PC-9 (cell line): ENCODE data around the gene HOXB6. TPM values are rescaled to one million over a fixed set of nuclear protein-coding genes. Genes with fewer than 3 reads are reported as not detected.

Experiments
- BruUV-seq: library from RNA; stranded (reverse); fragments of 400-500 nt; replicated peaks from 2 replicates; lab custom pipeline; 2021; lab: Mats Ljungman, UMichigan
- CTCF ChIA-PET: fragments of 300-600 bp; sonication (Branson Sonifier 250); formaldehyde crosslinking; loops from one replicate; lab custom pipeline; 2022; ENCODE audit warnings: antibody characterized with exemption; lab: Charles Lee
- POLR2A ChIA-PET: fragments of 300-600 bp; sonication (Branson Sonifier 250); formaldehyde crosslinking; loops from one replicate; lab custom pipeline; 2022; ENCODE audit warnings: antibody characterized with exemption; ENCODE audit not compliant: unreplicated experiment; lab: Charles Lee
- DNase-seq, 2 experiments: peaks; one replicate each; pipeline versions ENCODE4 v3.0.0 to v3.0.0-alpha.2; 2015 to 2022; ENCODE audit warnings: mixed read lengths in 1 of 2
- H2AFZ ChIP-seq: fragments of 200-600 bp; sonication (generic); 2 replicates; pipeline ENCODE4 v1.8.1; 2017; ENCODE audit warnings: antibody characterized with exemption
- H3F3A ChIP-seq: fragments of 200-600 bp; sonication (generic); 2 replicates; pipeline ENCODE4 v1.8.1; 2017; ENCODE audit warnings: antibody characterized with exemption, mild to moderate bottlenecking, low read depth; ENCODE audit not compliant: insufficient read depth
- H3K27ac ChIP-seq: fragments of 200-600 bp; sonication (generic); 2 replicates; pipeline ENCODE4 v1.6.1; 2016; ENCODE audit warnings: mixed run types
- H3K27me3 ChIP-seq: fragments of 200-600 bp; sonication (generic); 2 replicates; pipeline ENCODE4 v1.6.1; 2016; ENCODE audit warnings: low read depth, mixed run types; ENCODE audit not compliant: insufficient read depth
- H3K36me3 ChIP-seq: fragments of 200-600 bp; sonication (generic); 2 replicates; pipeline ENCODE4 v1.6.1; 2016; ENCODE audit warnings: low read depth, mixed run types
- H3K4me1 ChIP-seq: fragments of 200-600 bp; sonication (generic); replicated peaks from 2 replicates; pipeline ENCODE4 v1.6.1; 2016; ENCODE audit warnings: mixed run types; ENCODE audit not compliant: insufficient read depth
- H3K4me2 ChIP-seq: fragments of 200-600 bp; sonication (generic); 2 replicates; pipeline ENCODE4 v1.6.1; 2017; ENCODE audit warnings: mixed run types
- H3K4me3 ChIP-seq: fragments of 200-600 bp; sonication (generic); 2 replicates; pipeline ENCODE4 v1.6.1; 2016; ENCODE audit warnings: mixed run types
- H3K79me2 ChIP-seq: fragments of 200-600 bp; sonication (generic); 2 replicates; pipeline ENCODE4 v1.6.1; 2017; ENCODE audit warnings: low read depth, mixed run types
- H3K9me2 ChIP-seq: fragments of 200-600 bp; sonication (generic); 2 replicates; pipeline ENCODE4 v1.8.1; 2017; ENCODE audit warnings: mild to moderate bottlenecking; ENCODE audit not compliant: insufficient read depth
- H3K9me3 ChIP-seq: fragments of 200-600 bp; sonication (generic); 2 replicates; pipeline ENCODE4 v1.8.1; 2016; ENCODE audit warnings: low read depth; ENCODE audit not compliant: insufficient read depth
- H4K20me1 ChIP-seq: fragments of 200-600 bp; sonication (generic); 2 replicates; pipeline ENCODE4 v1.8.1; 2017; ENCODE audit not compliant: insufficient read depth
- CTCF ChIP-seq: fragments of 200-600 bp; sonication (generic); conservative IDR thresholded peaks from 2 replicates; pipeline ENCODE4 v1.6.1; 2017; ENCODE audit warnings: mixed run types, antibody characterized with exemption, mild to moderate bottlenecking, moderate library complexity
- EZH2 ChIP-seq: fragments of 200-600 bp; sonication (generic); IDR thresholded peaks from 2 replicates; pipeline ENCODE4 v1.8.0; 2017; ENCODE audit warnings: antibody characterized with exemption, low read depth
- intact Hi-C: fragments of 100-400 bp; cut with micrococcal nuclease; formaldehyde crosslinking; loops from one replicate; pipeline ENCODE4 v1.10.0; 2022; ENCODE audit not compliant: unreplicated experiment
- total RNA-seq: library from RNA; stranded (reverse); gene quantifications from 2 replicates; pipeline ENCODE4 v1.2.3, GENCODE V29; 2021

HOXB6 gene
- total RNA-seq, 1 experiment from 2014 or later = 30.7 TPM

- TF ChIP-seq EZH2 (no peak), CTCF (no peak)
- intact Hi-C loops = no loop called here
- Histone ChIP-seq H3K9me3 (no peaks in the 10 kb centered on the region), H3K4me3 (peak overlapping the region; percentile 70; the same call in 1 of the 2 replicates), H3K27me3 (peaks cover 10% of the 10 kb centered on the region; the same call in 1 of the 2 replicates), H3K4me2 (peak overlapping the region; percentile 96), H3K9me2 (no peaks in the 10 kb centered on the region), H3F3A (peaks cover 13% of the 10 kb centered on the region; the same call in 1 of the 2 replicates), H3K4me1 (peaks cover 3% of the 10 kb centered on the region; the same call in 1 of the 2 replicates), H3K27ac (no peak overlapping the region), H2AFZ (no peak overlapping the region), H4K20me1 (no peaks in the 10 kb centered on the region; the same call in 1 of the 2 replicates), H3K79me2 (no peaks in the 10 kb centered on the region), H3K36me3 (no peaks in the 10 kb centered on the region)
- BruUV-seq = no TSS peak
- CTCF ChIA-PET = no interaction called here
- no peak for DNase-seq
- POLR2A ChIA-PET = no interaction called here
These were observed 19.3 kb upstream of the HOXB6 start for GRCh38 chr17:48624118-48624517.

- Histone ChIP-seq H3K9me3 (no peaks in the 10 kb centered on the region), H4K20me1 (no peaks in the 10 kb centered on the region; the same call in 1 of the 2 replicates), H3K4me1 (peaks cover 8% of the 10 kb centered on the region; the same call in 1 of the 2 replicates), H3K27ac (no peak overlapping the region), H3F3A (peaks cover 13% of the 10 kb centered on the region; the same call in 1 of the 2 replicates), H3K4me2 (no peak overlapping the region), H3K27me3 (peaks cover 5% of the 10 kb centered on the region; the same call in 1 of the 2 replicates), H3K9me2 (no peaks in the 10 kb centered on the region), H3K79me2 (no peaks in the 10 kb centered on the region), H3K4me3 (no peak overlapping the region), H3K36me3 (no peaks in the 10 kb centered on the region), H2AFZ (no peak overlapping the region)
- DNase-seq = no peak
- ChIA-PET CTCF (interaction anchor here (0.6 kb wide), 1 partner anchor 33 kb away, joined by 3 read pairs; no protein-coding TSS in a partner anchor), POLR2A (no interaction called here)
- TF ChIP-seq CTCF (no peak), EZH2 (no peak)
- intact Hi-C loops = no loop called here
- no TSS peak for BruUV-seq
These were observed 18.8 kb upstream of the HOXB6 start for GRCh38 chr17:48623583-48623982.

GRCh38 chr17:48622857-48623256 is 18.1 kb upstream of the HOXB6 start:
- peaks cover 13% of the 10 kb centered on the region; the same call in 1 of the 2 replicates for H3F3A ChIP-seq
- no peak overlapping the region for H3K4me3 ChIP-seq
- H4K20me1 ChIP-seq = no peaks in the 10 kb centered on the region; the same call in 1 of the 2 replicates
- ChIA-PET POLR2A (no interaction called here), CTCF (interaction anchor here (0.6 kb wide), 1 partner anchor 32 kb away, joined by 3 read pairs; no protein-coding TSS in a partner anchor)
- H3K79me2 ChIP-seq = no peaks in the 10 kb centered on the region
- TF ChIP-seq CTCF (no peak), EZH2 (no peak)
- H3K36me3 ChIP-seq = no peaks in the 10 kb centered on the region
- no peak overlapping the region for H3K4me2 ChIP-seq
- no peak for DNase-seq
- intact Hi-C loops = no loop called here
- H3K27me3 ChIP-seq = no peaks in the 10 kb centered on the region
- no peak overlapping the region for H2AFZ ChIP-seq
- no TSS peak for BruUV-seq
- H3K4me1 ChIP-seq = peaks cover 8% of the 10 kb centered on the region; the same call in 1 of the 2 replicates
- H3K9me2 ChIP-seq = no peaks in the 10 kb centered on the region
- no peak overlapping the region for H3K27ac ChIP-seq
- no peaks in the 10 kb centered on the region for H3K9me3 ChIP-seq
